Lower leg skin (tissue), 3 donors: ENCODE measurements around the gene IFIT3.

Experiments used
- CTCF ChIP-seq, 3 donors: fragments of 450-650 bp; IDR thresholded peaks; one replicate each; pipeline ENCODE4 v1.5.1; 2016; ENCODE audit warnings: antibody characterized with exemption in 3 of 3, mild to moderate bottlenecking in 3 of 3, moderate library complexity in 2 of 3
- POLR2A ChIP-seq, 2 donors: fragments of 450-650 bp; IDR thresholded peaks; one replicate each; pipeline ENCODE4 v1.6.1; 2016 to 2017; ENCODE audit warnings: antibody characterized with exemption in 2 of 2, mild to moderate bottlenecking in 1 of 2, moderate library complexity in 1 of 2

- TF ChIP-seq CTCF (IDR thresholded peaks at IDR 0.05) (no peak), POLR2A (IDR thresholded peaks at IDR 0.05) (no peak)
Observed at GRCh38 chr10:89352802-89353201, 25.0 kb downstream of the IFIT3 start.
